ENCODE results near the gene RAP2B. TPM values are rescaled to one million over a fixed set of nuclear protein-coding genes. Genes with fewer than 3 reads are reported as not detected.

RAP2B gene
- total RNA-seq, 1 donor from 2014 or later: 29.0 TPM

DNA sequence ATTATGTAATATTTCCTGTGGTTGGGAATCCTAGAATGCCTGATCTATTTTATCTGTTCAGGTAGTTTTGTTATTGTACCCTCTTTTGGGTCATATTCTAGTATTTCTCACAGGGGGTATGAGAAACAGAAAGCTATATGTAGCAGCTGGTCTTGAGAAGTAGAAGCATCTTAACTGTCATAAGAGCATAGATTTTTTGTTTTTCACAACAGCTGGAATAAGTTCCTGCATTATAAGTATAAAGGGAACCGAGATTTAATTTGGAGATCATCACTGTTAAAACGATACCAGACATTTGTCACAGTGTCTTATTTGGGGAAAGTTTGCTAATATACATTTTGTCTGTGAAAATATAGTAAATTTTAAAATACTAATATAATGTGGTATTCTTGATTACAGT lies 4.8 kb downstream of the RAP2B start:
- TF ChIP-seq, protein P1, sequence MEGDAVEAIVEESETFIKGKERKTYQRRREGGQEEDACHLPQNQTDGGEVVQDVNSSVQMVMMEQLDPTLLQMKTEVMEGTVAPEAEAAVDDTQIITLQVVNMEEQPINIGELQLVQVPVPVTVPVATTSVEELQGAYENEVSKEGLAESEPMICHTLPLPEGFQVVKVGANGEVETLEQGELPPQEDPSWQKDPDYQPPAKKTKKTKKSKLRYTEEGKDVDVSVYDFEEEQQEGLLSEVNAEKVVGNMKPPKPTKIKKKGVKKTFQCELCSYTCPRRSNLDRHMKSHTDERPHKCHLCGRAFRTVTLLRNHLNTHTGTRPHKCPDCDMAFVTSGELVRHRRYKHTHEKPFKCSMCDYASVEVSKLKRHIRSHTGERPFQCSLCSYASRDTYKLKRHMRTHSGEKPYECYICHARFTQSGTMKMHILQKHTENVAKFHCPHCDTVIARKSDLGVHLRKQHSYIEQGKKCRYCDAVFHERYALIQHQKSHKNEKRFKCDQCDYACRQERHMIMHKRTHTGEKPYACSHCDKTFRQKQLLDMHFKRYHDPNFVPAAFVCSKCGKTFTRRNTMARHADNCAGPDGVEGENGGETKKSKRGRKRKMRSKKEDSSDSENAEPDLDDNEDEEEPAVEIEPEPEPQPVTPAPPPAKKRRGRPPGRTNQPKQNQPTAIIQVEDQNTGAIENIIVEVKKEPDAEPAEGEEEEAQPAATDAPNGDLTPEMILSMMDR (IDR thresholded peaks at IDR 0.05; ENCODE audit: insufficient read depth, low read length, severe bottlenecking): no peak
- FAIRE-seq (no peak), DNase-seq (ENCODE audit: low read depth) (no peak)
- no peak overlapping the region for H3K4me3 ChIP-seq (ENCODE audit: low read depth, low read length)
- no peaks in the 10 kb centered on the region for H3K27me3 ChIP-seq (ENCODE audit: control insufficient read depth, insufficient read depth, low read length)
- no peaks in the 10 kb centered on the region for H3K36me3 ChIP-seq (ENCODE audit: control insufficient read depth, insufficient read depth, low read length)

DNA sequence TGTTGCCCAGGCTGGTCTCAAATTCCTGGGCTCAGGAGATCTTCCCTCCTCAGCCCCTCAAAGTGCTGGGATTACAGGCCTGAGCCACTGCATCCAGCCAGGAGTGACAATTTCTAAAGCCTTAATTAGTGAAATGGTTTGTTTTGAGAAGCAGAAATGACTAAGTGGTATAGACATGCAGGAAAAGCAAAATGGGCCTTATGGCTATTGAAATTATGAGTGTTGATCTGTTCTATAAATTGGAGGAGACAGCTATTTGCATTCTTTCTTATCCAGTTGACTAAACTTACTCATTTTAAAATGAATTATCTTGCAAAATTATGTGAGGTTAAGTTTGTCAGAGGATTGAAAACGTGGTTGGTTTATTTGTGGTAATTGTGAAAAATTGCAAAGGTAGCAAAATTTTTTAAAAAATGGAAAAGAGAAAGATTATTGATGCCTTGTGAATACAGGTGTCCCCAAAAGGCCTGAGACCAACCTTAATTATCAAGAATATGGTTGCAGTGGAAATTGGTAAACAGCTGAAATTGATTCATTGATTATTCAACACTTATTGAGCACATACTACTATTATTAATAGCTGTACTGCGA lies 7.9 kb downstream of the RAP2B start:
- TF ChIP-seq, protein P1 (IDR thresholded peaks at IDR 0.05; ENCODE audit: insufficient read depth, low read length, severe bottlenecking): no peak
- no peaks in the 10 kb centered on the region for H3K27me3 ChIP-seq (ENCODE audit: control insufficient read depth, insufficient read depth, low read length)
- no peaks in the 10 kb centered on the region for H3K36me3 ChIP-seq (ENCODE audit: control insufficient read depth, insufficient read depth, low read length)
- no peak for FAIRE-seq
- no peak overlapping the region for H3K4me3 ChIP-seq (ENCODE audit: low read depth, low read length)
- no peak for DNase-seq (ENCODE audit: low read depth)

DNA sequence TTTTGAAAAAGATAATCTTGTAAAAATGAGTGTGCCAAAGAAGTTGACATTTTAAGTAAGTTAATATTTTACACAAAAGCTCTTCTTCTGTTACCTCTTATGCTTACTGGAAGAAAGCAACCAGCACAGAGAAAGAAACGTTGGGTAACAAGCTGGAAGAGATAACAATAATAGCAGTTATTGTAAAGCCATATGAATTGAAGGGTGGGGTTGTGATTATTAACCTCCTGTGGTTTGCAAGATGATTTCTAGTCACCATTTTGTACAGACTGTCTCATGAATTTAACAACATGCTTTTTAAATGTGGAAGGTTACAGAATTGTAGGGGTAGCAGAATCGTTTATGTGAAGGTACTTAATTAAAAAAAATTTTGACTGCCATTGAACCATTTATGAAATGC lies 9.2 kb downstream of the RAP2B start:
- TF ChIP-seq, protein P1 (IDR thresholded peaks at IDR 0.05; ENCODE audit: insufficient read depth, low read length, severe bottlenecking): no peak
- DNase-seq (ENCODE audit: low read depth) (no peak), FAIRE-seq (no peak)
- no peak overlapping the region for H3K4me3 ChIP-seq (ENCODE audit: low read depth, low read length)
- no peaks in the 10 kb centered on the region for H3K27me3 ChIP-seq (ENCODE audit: control insufficient read depth, insufficient read depth, low read length)
- H3K36me3 ChIP-seq (ENCODE audit: control insufficient read depth, insufficient read depth, low read length): peaks cover 2% of the 10 kb centered on the region

DNA sequence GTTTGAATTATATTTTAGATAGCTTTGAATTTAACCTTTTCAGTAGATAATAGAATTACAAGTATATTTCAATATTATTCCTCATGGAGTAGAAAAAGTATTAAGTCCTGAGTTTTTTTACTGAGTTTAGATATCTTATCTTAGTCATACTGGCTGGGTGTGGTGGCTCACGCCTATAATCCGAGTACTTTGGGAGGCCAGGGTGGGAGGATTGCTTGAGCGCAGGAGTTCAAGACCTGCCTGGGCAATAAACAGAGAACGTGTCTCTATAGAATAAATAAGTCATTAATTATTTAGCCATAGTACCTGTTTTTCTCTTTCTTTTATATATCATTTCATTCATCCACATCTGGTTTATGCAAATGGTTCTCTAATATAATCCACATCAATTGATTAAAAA lies 9.9 kb downstream of the RAP2B start:
- FAIRE-seq: no peak

DNA sequence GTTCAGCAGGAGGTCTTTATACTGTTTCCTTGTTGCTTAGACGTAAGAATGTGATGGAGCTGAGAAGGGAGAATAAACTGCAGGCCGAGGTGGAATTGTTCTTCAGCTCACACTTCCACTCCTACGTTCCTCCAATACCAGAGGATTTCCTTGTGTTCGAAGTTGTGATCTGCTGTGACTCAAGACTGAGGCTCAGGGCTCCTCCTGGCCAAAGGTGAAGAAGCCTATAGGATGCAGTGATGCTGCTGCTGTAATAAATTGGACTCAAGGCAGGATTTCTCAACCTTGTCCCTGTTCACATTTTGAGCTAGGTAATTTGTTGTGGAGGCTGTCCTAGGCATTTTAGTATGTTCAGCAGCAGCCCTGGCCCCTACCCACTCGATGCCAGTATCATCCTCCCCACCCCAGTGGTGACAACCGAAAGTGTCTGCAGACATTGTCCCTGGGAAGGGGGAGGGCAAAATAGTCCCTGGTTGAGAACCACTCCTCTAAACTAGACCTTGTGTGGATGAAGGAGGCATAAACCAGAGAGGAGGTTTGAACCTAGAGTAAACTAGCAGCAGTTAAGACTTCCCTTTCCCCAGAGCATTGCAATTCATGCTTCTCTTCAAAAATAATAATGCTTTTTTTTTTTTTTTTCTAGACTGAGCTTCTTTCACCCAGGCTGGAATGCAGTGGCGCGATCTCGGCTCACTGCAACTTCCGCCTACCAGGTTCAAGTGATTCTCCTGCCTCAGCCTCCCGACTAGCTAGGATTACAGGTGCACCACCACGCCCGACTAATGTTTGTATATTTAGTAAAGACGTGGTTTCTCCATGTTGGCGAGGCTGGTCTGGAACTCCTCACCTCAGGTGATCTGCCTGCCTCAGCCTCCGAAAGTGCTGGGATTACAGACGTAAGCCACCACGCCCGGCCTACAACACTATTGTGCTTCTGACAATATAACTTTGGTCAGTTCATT lies 11.1 kb downstream of the RAP2B start:
- H3K36me3 ChIP-seq (ENCODE audit: control insufficient read depth, insufficient read depth, low read length): peaks cover 2% of the 10 kb centered on the region
- TF ChIP-seq, protein P1 (IDR thresholded peaks at IDR 0.05; ENCODE audit: insufficient read depth, low read length, severe bottlenecking): no peak
- no peak overlapping the region for H3K4me3 ChIP-seq (ENCODE audit: low read depth, low read length)
- H3K27me3 ChIP-seq (ENCODE audit: control insufficient read depth, insufficient read depth, low read length): no peaks in the 10 kb centered on the region
- FAIRE-seq: no peak
- DNase-seq (ENCODE audit: low read depth): no peak

More for the DNA sequence above, 9.9 kb downstream of the RAP2B start:
- Histone ChIP-seq H3K4me3 (ENCODE audit: low read depth, low read length) (no peak overlapping the region), H3K36me3 (ENCODE audit: control insufficient read depth, insufficient read depth, low read length) (peaks cover 2% of the 10 kb centered on the region), H3K27me3 (ENCODE audit: control insufficient read depth, insufficient read depth, low read length) (no peaks in the 10 kb centered on the region)
- DNase-seq (ENCODE audit: low read depth): no peak
- TF ChIP-seq, protein P1 (IDR thresholded peaks at IDR 0.05; ENCODE audit: insufficient read depth, low read length, severe bottlenecking): no peak
